Hepatocyte (in vitro differentiated cells): Measurements from ENCODE around the gene GALNT18.

Source experiments
- CTCF ChIP-seq: fragments of 200-600 bp; sonication (generic); IDR thresholded peaks from 2 replicates; pipeline ENCODE4 v1.5.1; 2016; ENCODE audit warnings: antibody characterized with exemption, mild to moderate bottlenecking; ENCODE audit not compliant: poor library complexity
- EZH2 ChIP-seq: fragments of 200-600 bp; sonication (generic); IDR thresholded peaks from 2 replicates; pipeline ENCODE4 v1.6.1; 2016; ENCODE audit warnings: antibody characterized with exemption, mild to moderate bottlenecking, borderline replicate concordance

GRCh38 chr11:11391169-11391568, 230.6 kb downstream of the GALNT18 start:
- TF ChIP-seq CTCF, result no peak
- no peak for TF ChIP-seq EZH2
